NCI-H1048 (cell line): ENCODE results near the gene CORT.

Source experiments
- DNase-seq: peaks from one replicate; lab custom pipeline; 2025; lab: John Stamatoyannopoulos, UW

CORT gene

DNA sequence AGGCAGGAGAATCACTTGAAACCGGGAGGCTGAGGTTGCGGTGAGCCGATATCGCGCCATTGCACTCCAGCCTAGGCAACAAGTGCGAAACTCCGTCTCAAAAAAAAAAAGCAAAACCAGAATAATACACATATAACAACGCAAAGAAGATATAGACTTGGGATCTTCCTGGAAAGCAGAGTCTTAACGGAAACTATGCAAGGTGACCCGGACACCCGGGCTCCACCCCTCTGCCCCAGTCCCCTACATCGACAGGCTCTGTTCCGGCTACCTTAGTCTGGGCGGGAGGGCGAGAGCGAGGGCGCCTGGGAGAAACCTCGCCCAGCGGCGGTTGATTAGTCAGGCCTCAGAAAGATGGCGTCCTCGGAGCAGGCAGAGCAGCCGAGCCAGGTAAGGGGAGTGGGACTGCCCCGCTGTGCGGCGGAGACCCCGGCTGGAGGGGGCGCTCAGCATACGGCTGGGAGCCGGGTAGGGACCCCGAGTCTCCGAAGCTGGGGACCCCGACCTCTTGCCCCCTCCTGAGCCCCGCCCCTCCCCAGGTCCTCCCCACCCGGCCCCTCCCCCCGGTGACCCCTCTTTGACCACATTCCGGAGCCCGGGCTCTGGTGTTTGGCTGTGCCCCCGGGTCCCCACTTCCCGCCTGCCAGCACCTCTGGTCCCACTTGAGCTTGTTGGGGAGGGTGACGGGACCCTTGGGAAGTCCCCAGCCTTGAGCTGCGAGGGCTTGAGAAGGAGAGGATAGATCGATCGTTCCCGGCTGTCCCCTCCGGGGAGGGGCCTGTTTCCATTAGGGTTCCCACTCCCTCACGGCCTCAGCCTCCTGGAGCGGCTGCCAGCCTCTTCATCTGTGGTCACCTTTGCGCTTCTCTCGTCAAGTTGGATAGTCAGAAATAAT lies 25.0 kb downstream of the CORT start, which contains the start of gene PEX14:
PEX14 (plus strand) TSS at position 338 of the 895 bp plus-strand sequence; CDS start at position 355, 17 bp downstream.
- DNase-seq, result peak; percentile 70

DNA sequence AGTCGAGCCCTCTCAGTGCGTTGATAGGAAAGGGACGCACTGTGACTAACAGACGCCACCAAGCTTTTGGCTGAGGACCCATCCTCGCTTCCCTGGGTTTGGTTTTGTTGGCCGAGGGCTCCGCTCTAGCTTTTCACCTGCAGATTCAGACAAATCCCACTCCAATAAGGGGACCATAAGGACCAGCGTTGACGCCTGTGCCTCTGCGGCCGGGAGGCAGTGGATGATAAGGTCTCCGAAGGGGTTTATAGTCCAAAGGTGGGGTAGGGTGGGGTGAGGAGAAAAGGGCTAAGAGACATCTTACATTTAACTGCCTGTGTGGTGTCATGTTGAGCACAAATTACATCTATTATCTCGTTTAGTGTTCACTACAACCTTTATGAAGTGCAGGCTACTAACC lies 25.7 kb downstream of the CORT start:
- no peak for DNase-seq

DNA sequence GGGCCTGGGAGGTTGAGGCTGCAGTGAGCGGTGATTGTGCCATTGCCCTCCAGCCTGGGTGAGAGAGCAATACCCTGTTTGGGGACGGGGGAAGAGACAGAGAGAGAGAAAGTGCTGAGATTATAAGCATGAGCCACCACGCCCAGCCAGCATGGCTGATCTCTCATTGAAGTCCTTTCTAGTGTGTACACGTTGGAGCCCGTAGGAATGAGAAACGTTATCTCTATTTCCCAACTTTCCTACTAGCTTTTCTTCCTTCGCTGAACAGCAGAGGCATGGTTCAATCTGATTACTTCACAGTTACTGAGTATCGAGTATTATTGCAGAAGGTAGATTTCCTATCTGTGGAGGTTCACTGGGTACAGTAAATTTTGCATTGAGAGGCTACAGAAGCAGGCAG lies 29.5 kb downstream of the CORT start:
- DNase-seq, result no peak

- no peak for DNase-seq
Measured at GRCh38 chr1:10480614-10481013, 30.8 kb downstream of the CORT start.

- no peak for DNase-seq
Measured at GRCh38 chr1:10484521-10484920, 34.7 kb downstream of the CORT start.

DNA sequence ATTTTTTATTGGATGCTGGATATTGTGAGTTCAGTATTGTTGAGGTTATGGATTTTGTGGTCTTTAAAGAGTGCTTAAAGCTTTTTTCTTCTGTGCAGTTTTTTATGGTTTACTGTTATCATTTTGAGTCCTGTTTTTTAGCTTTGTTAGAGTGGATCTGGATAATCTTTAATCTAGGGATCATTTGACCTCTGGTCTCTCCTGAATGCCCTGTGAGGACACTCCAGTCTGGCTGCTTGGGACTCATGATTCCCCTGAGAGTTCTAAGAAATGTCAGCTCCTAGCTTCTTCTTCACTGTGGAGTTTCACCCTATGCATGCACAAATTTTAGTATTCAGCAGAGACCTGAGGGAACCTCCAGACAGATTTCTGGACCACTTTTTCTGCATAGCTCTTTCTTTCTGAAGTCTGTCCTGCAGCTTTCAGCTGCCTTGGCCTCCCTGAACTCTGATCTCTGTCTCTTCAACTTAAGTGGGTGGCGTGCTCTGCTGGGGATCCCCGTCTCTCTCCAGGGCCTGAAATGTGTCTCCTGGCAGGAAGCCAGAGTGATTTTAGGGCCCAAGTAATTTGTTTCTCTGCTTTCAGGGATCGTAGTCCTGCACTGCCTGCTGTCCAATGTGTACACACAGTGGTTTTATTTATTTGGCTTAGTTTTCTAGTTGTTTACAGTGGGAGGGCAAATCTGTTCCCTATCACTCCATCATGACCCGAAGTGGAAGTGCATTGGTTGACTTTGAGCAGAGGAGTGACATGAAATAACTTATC lies 39.6 kb downstream of the CORT start:
- no peak for DNase-seq

DNA sequence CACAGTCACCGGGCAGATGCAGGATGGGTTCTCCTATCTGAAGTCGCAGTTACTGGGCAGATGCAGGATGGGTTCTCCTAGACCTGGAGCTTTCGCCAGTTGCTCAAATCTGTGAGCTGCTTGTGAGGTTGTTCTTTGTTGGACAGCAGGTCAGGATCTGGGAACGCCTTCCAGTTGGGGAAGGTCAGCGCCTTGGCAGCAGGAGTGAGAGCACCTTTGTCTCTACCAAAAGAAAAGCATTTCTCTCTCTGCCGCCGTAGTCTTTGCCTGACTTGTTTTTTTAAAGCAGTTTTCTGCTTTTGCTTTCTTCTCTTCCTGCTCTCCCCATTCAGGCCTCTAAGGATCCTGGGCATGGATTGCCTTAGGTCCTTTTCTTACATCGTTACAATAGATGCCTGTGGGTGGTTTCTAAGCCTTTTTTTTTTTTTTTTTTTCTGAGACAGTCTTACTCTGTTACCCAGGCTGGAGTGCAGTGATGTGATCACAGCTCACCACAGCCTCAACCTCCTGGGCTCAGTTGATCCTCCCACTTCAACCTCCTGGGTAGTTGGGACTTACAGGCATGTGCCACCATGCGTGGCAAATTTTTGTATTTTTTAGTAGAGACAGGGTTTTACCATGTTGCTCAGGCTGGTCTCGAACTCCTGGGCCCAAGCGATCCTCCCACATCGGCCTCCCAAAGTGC lies 40.6 kb downstream of the CORT start:
- DNase-seq, result no peak

GRCh38 chr1:10494418-10494753 lies 44.6 kb downstream of the CORT start:
- no peak for DNase-seq

GRCh38 chr1:10494754-10495474 lies 45.1 kb downstream of the CORT start:
- DNase-seq, result peak; percentile 10

GRCh38 chr1:10495475-10495817 lies 45.6 kb downstream of the CORT start:
- no peak for DNase-seq

- no peak for DNase-seq
Measured at GRCh38 chr1:10495952-10496351, 46.1 kb downstream of the CORT start.

DNA sequence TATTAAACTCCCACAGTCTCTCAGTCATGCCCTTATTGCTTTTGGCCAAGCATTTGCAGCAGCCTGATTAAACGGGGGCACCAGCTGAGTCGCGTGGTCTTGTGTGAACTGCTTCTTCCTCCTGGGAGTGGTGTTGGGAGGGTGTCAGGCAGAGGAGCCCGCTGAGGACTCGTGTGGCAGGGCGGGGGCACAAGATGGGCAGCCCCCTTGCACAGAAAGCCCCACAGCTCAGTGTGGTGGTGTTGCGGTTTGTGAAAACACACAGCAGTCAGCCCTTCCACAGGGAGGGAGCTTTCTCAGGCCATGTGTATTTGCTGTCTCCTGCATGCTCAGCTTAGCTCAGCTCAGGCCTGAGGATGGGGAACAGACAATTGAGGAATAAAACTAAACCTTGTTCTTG lies 47.3 kb downstream of the CORT start:
- no peak for DNase-seq

- DNase-seq, result no peak
Measured at GRCh38 chr1:10498231-10498630, 48.4 kb downstream of the CORT start.
